Hematopoietic multipotent progenitor cell (in vitro differentiated cells): ENCODE measurements around the gene FAM13A. TPM values are rescaled to one million over a fixed set of nuclear protein-coding genes. Genes with fewer than 3 reads are reported as not detected.
"Not testable (repeated sequence)": the region's sequence is repeated elsewhere in the genome, so short reads cannot be mapped to it uniquely, and the experiment has no call there.

Experiments used
- DNase-seq, 3 donors: peaks; one replicate each; pipeline ENCODE4 v3.0.0-alpha.2; 2011 to 2015; ENCODE audit warnings: low read depth in 2 of 3, low spot score in 2 of 3
- total RNA-seq: library from RNA; depleted of rRNA; stranded (reverse); fragments of >200 nt; gene quantifications from one replicate; pipeline ENCODE4 v1.2.3, GENCODE V29; 2012

Gene FAM13A
- 8.6 TPM for total RNA-seq

DNA sequence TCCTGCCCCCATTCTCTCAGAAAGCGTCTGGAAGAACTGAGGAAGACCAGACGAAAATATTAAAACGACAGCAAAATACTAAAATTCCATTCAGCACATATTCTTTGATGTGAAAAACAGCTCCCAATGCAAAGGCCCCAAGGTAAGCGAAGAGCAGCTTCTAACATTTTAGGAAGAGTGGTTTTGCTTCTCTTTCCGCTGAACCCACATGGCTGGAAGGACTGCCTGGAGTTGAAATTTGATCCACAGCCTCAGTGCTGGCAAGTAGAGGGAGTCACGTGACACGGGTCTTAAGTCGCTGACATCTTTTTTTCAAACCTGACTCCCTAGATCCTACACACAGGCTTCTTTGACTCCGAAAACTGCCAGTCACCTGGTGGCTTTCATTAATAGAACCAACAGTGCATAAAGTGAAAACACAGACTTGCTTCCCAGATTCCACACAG, at the start of gene FAM13A:
Gene FAM13A (minus strand): TSS at position 233 of the 446 bp plus-strand sequence. CDS start 221 bp downstream, at position 12.
- DNase-seq: peak in 2 of 3 donors; percentile 76 to 84

GRCh38 chr4:89105726-89106125, 48.7 kb upstream of the FAM13A start:
- no peak for DNase-seq

DNA sequence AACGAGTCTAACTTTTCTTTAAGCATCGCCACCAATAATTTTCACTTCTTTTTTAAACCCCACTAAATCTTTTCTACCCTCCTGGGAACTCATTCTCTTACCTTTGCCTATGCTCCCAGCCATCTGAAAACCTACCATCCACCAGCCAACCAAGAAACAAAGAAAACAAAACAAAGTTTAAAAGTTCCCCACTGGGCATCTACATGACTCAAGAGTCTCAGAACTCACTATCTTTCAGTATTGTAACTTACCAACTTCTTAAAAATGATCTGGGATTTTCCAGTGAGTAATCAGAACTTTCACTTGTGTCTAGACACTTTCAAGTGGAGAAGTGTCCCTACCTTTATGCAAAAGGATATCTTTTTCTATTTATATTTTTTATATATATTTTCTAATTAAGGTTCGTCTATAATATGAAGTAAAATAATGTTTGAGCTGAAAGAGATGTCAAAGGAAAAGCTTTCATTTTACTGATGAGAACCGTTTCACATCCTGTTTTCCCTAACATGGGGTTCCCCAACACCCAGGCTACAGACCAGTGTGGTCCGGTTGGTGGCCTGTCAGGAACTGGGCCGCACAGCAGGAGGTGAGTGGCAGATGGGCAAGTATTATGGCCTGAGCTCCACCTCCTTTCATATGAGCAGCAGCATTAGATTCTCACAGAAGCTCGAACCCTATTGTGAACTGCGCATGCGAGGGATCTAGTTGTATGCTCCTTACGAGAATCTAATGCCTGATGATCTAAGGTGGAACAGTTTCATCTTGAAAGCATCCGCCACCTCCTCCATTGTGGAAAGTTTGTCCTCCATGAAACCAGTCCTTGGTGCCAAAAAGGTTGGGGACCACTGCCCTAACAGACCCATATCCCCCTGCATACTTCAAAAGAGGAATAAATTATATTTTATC, 44.5 kb upstream of the FAM13A start:
- DNase-seq: no peak

DNA sequence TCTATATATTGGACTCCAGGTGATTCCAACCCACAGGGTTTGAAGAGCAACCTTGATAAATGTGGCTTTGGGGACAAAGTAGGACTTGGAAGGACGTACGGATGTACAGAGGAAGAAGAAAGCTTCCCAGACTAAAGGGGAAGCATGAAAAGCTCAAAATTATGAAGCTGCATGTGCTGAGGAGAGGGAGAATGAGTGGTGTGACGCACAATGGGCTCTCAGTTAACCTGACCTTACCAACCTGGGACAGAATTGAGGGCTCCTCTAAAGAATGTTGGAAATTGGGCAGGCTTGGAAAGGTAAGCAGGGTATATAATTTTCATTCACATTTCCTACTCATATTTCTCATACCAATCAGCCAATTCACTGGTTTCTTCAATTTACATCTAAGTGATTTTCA, 43.9 kb upstream of the FAM13A start:
- no peak for DNase-seq

GRCh38 chr4:89099471-89099870, 42.5 kb upstream of the FAM13A start:
- peak in 1 of 3 donors; percentile 27 for DNase-seq

DNA sequence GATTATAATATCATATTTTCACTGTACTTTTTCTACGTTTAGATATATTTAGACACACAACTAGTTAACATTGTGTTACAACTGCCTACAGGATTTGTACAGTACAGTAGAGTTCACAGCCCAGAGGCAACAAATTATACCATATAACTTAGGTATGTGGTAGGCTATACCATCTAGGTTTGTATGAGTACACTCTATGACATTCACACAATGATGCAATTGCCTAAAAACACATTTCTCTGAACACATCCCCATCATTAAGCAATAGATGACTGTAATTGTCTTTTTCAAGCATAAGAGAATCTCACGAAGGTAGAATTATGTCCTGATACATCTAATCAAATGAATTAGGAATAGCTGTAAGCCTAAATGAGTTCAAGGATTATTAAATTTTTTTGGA, 42.0 kb upstream of the FAM13A start:
- DNase-seq: no peak

DNA sequence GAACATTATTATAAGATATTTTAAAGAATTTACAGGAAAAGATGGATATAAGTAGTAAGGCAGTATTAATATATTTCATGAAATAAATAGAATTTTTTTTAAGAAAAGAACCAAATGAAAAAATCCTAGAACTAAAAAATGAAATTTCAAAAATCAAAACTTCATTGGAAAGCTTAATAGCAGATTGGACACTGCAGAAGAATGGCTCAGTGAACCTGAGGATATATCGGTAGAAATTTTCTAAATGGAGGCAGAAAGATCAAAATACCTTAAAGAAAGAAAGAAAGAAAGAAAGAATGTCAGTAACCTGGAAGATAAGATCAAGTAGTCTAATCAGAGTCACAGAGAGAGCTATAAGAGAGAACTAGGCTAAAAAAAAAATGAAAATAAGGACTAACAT, 21.3 kb upstream of the FAM13A start:
- DNase-seq: no peak

DNA sequence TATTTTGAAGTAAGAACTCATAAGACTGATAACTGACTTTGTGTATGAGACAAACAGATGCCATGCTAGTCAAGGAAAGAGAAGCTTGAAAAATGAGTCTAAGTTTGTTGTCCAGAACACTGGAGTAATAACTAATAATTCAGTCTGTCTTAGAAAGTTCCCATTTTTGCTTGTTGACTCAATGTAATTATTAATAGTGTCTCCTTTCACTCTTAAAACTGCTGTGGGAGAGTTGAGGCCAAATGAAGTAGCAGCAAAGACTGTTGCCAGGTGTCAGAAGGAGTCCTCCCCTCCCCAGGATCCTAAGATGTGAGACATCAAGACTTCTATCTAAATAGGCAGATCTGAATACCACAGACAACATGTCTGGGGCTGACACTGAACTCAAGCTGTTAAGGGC, 20.8 kb upstream of the FAM13A start:
- no peak for DNase-seq

DNA sequence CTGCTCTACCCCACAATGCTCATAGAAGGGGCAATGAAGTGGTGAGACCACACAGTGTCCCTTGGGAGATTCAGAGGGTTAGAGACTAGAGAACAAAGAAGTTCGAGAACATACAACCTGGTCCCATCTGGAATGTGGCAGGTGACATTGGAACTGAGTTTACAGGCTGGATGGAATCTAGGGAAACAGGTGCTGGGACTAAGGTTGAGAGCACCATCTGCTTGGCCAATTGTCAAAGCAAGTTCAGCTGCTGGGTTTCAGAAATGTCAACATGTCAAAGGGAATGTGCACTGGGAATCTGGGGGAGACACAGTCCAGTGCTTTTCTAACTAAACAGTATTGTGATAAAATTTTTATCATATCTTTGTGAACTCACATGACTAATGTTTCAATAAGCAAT, 15.9 kb upstream of the FAM13A start:
- DNase-seq: no peak

GRCh38 chr4:89071311-89071710, 14.3 kb upstream of the FAM13A start:
- no peak for DNase-seq

GRCh38 chr4:89070041-89070440, 13.1 kb upstream of the FAM13A start:
- no peak for DNase-seq

- peak in 2 of 3 donors; percentile 34 to 69 for DNase-seq
Observed at GRCh38 chr4:89069481-89069880, 12.5 kb upstream of the FAM13A start.

DNA sequence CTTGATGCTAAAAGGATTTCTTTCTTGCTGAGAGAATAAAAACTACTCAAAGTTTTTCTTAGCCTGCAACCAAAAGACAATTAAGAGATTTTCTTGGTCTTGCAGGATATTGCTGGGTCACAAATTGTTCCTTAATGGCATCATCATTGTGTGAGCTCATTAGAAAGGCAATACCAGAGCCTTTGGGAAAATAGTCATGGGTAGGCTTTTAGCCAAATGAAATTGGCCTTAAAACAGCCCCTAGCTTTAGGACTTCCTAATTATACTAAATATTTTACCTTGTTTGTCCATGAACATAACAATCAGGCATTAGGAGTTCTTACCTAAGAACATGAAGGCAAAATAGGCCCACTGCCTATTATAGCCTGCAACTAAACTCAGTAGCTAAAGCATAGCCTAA, 10.4 kb upstream of the FAM13A start:
- DNase-seq: no peak

DNA sequence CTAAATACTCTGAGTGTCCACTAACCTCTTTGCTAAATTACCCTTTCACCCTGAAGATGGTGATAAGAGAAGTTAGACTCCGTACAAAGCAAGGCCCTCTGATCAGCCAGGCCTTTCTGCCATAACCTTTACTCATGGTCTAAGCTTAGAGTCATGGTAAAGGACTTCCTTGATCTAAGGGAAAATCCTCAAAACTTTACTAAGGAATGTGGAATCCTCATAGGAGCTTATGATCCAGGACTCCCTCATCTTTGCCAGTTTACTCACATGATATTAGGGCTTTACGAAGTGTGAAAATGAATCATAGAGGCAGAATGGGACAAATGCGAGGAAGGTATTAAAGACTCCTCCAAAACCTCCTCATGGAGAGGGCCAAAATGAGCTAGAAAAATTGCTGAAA, 7.9 kb upstream of the FAM13A start:
- DNase-seq: no peak

GRCh38 chr4:89057844-89058243, 859 bp upstream of the FAM13A start:
- not testable (repeated sequence) for DNase-seq

- no peak for DNase-seq
Observed at GRCh38 chr4:89056292-89056952, 563 bp downstream of the FAM13A start.

DNA sequence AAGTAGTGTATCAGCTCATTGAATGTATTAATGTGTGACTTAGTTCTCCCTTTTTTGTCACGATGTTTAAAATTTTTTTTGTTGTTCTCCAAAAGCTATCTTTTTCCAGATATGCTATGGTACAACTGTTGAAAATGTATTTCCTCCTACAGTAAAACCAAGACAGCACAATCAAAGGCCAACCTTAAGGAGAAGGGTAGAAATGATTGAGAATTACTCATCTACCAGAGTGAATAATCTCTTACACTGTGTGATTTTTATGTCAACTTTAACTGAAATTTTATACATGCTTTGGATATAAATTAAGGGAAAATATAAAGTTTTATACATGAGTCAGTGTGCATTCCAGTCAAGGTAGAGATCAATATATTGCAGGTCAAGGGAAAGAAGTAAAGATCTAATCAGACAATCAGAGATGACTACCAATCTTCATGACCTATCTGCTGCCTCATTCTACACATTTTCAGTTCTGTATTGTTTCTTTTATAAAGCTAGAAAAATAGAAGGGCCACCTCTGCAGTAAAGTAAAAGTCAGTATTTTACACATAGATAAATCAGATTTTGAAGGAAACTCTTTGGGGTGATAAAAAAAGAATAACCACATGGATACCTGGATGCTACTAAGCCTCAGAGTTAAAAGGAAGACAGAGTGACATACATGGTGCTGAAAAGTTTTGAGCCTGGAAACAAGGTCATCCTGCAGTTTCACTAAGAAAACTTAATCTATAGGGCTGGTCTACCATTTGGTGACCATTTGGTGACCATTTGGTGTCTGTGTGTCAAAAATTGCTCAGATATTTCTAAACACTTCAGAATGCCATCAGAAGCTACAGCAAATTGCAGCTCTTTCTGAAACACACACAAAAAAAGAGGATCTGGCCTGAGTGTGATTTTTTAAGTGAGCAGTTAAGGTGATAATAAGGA, 1.6 kb downstream of the FAM13A start:
- DNase-seq: no peak

GRCh38 chr4:89054627-89055026, 2.4 kb downstream of the FAM13A start:
- no peak for DNase-seq

DNA sequence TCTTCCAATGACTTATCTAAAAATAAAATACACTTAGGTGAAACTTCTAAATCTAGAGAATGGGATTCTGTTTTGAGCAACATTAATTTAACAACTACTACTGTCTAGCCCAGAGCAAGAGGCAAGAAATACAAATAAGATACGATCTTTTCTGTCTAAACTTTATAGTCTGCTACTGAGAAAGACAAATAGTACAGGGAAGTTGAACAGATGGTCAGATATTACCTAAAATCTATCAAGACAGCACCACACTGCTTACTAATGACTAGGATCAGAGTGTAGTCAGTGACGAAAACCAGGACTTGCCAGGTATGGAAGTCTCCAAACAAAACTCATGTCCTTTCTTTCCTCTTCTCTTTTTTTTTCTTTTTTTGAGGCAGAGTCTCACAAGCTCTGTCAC, 7.1 kb downstream of the FAM13A start:
- no peak for DNase-seq

GRCh38 chr4:89048906-89049601, 7.9 kb downstream of the FAM13A start:
- no peak for DNase-seq
